Osteoblast (primary cell): ENCODE data around the gene SESN1. TPM values are rescaled to one million over a fixed set of nuclear protein-coding genes. Genes with fewer than 3 reads are reported as not detected.
"Not testable (repeated sequence)": the region's sequence is repeated elsewhere in the genome, so short reads cannot be mapped to it uniquely, and the experiment has no call there.

Source experiments
- DNase-seq: peaks from one replicate; pipeline ENCODE4 v3.0.0; 2011; ENCODE audit warnings: low spot score, mixed read lengths; ENCODE audit not compliant: insufficient read length; ENCODE audit errors: missing footprints
- H2AFZ ChIP-seq: 2 replicates; pipeline ENCODE4 v1.6.0; 2011; ENCODE audit warnings: mild to moderate bottlenecking, low read length
- H3K27ac ChIP-seq: 2 replicates; pipeline ENCODE4 v1.5.1; 2011; ENCODE audit warnings: mild to moderate bottlenecking, low read depth, low read length, moderate library complexity
- H3K27me3 ChIP-seq: 2 replicates; pipeline ENCODE4 v1.6.0; 2012; ENCODE audit warnings: mild to moderate bottlenecking, control low read depth, inconsistent platforms, low read length, moderate library complexity; ENCODE audit not compliant: insufficient read depth
- H3K36me3 ChIP-seq: 2 replicates; pipeline ENCODE4 v1.5.1; 2011; ENCODE audit warnings: mild to moderate bottlenecking, low read length, control low read depth, moderate library complexity; ENCODE audit not compliant: insufficient read depth
- H3K4me1 ChIP-seq: 2 replicates; pipeline ENCODE4 v1.5.1; 2011; ENCODE audit warnings: mild to moderate bottlenecking, low read length, control low read depth, moderate library complexity; ENCODE audit not compliant: insufficient read depth
- H3K4me2 ChIP-seq: 2 replicates; pipeline ENCODE4 v1.6.0; 2011; ENCODE audit warnings: mild to moderate bottlenecking, low read length; ENCODE audit not compliant: insufficient read depth
- H3K4me3 ChIP-seq: fragments of 200-600 bp; sonication (generic); 3 replicates; pipeline ENCODE4 v1.5.1; 2012; ENCODE audit warnings: mild to moderate bottlenecking, low read length, inconsistent platforms; ENCODE audit not compliant: insufficient read depth
- H3K79me2 ChIP-seq: 2 replicates; pipeline ENCODE4 v1.6.0; 2012; ENCODE audit warnings: mild to moderate bottlenecking, low read length, control low read depth, inconsistent platforms; ENCODE audit not compliant: insufficient read depth
- H3K9me3 ChIP-seq: 2 replicates; pipeline ENCODE4 v1.5.1; 2011; ENCODE audit warnings: low read depth, low read length, control low read depth
- H4K20me1 ChIP-seq: 2 replicates; pipeline ENCODE4 v1.6.0; 2012; ENCODE audit warnings: mild to moderate bottlenecking, low read length, control low read depth; ENCODE audit not compliant: insufficient read depth
- total RNA-seq: library from RNA; depleted of rRNA; stranded (reverse); fragments of >200 nt; gene quantifications from 2 replicates; pipeline ENCODE4 v1.2.3, GENCODE V29; 2012
- TF ChIP-seq, protein P1 (sequence below): IDR thresholded peaks from 2 replicates; pipeline ENCODE4 v1.5.1; 2011; ENCODE audit warnings: mild to moderate bottlenecking, low read depth, low read length, moderate library complexity; ENCODE audit errors: extremely low read depth

The SESN1 gene
- total RNA-seq, 1 donor: 26.1 TPM

GRCh38 chr6:109087661-109088264 lies 6.9 kb downstream of the SESN1 start:
- no peak overlapping the region for H2AFZ ChIP-seq
- H3K79me2 ChIP-seq: peaks cover 29% of the 10 kb centered on the region
- H3K4me3 ChIP-seq: no peak overlapping the region
- TF ChIP-seq, protein P1, sequence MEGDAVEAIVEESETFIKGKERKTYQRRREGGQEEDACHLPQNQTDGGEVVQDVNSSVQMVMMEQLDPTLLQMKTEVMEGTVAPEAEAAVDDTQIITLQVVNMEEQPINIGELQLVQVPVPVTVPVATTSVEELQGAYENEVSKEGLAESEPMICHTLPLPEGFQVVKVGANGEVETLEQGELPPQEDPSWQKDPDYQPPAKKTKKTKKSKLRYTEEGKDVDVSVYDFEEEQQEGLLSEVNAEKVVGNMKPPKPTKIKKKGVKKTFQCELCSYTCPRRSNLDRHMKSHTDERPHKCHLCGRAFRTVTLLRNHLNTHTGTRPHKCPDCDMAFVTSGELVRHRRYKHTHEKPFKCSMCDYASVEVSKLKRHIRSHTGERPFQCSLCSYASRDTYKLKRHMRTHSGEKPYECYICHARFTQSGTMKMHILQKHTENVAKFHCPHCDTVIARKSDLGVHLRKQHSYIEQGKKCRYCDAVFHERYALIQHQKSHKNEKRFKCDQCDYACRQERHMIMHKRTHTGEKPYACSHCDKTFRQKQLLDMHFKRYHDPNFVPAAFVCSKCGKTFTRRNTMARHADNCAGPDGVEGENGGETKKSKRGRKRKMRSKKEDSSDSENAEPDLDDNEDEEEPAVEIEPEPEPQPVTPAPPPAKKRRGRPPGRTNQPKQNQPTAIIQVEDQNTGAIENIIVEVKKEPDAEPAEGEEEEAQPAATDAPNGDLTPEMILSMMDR: no peak
- H4K20me1 ChIP-seq: peaks cover 8% of the 10 kb centered on the region
- no peaks in the 10 kb centered on the region for H3K36me3 ChIP-seq
- peaks cover 10% of the 10 kb centered on the region for H3K4me1 ChIP-seq
- DNase-seq: no peak
- no peaks in the 10 kb centered on the region for H3K27me3 ChIP-seq
- H3K4me2 ChIP-seq: no peak overlapping the region
- H3K9me3 ChIP-seq: no peaks in the 10 kb centered on the region
- no peak overlapping the region for H3K27ac ChIP-seq

GRCh38 chr6:109084146-109084545 lies 10.5 kb downstream of the SESN1 start:
- not testable (repeated sequence) for H3K27ac ChIP-seq, H2AFZ ChIP-seq, H3K4me2 ChIP-seq, H3K79me2 ChIP-seq, DNase-seq, H3K27me3 ChIP-seq, H4K20me1 ChIP-seq, H3K9me3 ChIP-seq, H3K36me3 ChIP-seq, H3K4me3 ChIP-seq, H3K4me1 ChIP-seq

DNA sequence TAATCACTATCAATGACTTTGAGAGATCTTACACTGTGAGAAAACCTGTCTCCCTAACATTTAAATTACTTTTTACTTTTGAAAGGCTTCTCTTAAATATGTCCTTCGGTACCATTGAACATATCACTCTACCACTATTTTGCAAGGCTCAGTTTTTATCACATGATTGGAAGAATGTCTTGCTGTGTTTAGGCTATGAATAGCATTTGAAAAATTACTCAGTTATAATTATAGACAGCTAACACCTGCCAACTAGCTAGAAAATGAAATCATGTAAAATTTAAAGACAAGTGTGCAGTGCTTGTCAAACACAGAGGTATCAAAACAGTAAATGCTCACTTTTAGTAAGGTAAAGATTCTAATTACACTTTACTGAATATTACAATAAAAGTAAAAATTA lies 11.0 kb downstream of the SESN1 start:
- H3K27me3 ChIP-seq: no peaks in the 10 kb centered on the region
- TF ChIP-seq, protein P1: no peak
- H3K4me1 ChIP-seq: peaks cover 6% of the 10 kb centered on the region
- DNase-seq: no peak
- H3K27ac ChIP-seq: no peak overlapping the region
- H3K4me2 ChIP-seq: no peak overlapping the region
- no peaks in the 10 kb centered on the region for H3K9me3 ChIP-seq
- no peak overlapping the region for H2AFZ ChIP-seq
- H3K36me3 ChIP-seq: no peaks in the 10 kb centered on the region
- no peaks in the 10 kb centered on the region for H4K20me1 ChIP-seq
- no peak overlapping the region for H3K4me3 ChIP-seq
- H3K79me2 ChIP-seq: peaks cover 2% of the 10 kb centered on the region

DNA sequence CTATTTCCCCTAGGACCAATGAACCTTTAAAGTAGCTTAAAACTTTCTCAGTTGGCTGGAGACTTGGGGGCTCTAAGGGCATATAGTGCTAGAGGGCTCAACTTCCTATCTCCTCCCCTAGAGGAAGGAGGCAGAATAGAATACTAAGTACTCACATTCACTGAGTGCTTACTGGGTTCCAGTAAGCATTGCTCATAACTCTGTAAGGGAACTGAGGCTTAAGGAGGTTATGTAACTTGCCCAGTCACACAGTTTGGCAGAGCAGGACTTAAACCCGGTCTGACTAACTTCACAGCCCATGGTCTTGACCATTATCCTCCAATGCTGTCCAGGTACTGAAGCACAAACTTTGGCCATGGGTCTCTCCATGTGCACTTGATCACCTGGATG lies 12.5 kb downstream of the SESN1 start:
- Histone ChIP-seq H3K4me1 (peaks cover 6% of the 10 kb centered on the region), H3K27ac (no peak overlapping the region), H3K4me2 (no peak overlapping the region), H3K4me3 (no peak overlapping the region), H4K20me1 (no peaks in the 10 kb centered on the region), H3K27me3 (no peaks in the 10 kb centered on the region), H3K36me3 (no peaks in the 10 kb centered on the region), H3K79me2 (peaks cover 2% of the 10 kb centered on the region), H2AFZ (no peak overlapping the region), H3K9me3 (no peaks in the 10 kb centered on the region)
- peak; percentile 62 for DNase-seq
- TF ChIP-seq, protein P1: peak; percentile 31
